Coronary artery (tissue), 2 donors: ENCODE measurements around the gene SLC23A2.

ENCODE experiments used
- DNase-seq: peaks from one replicate; pipeline ENCODE4 v3.0.0-alpha.2; 2017; ENCODE audit warnings: low spot score
- H3K27ac ChIP-seq, 2 donors: fragments of 200-600 bp; sonication (generic); one replicate each; pipeline ENCODE4 v1.5.1; 2016 to 2019
- H3K4me3 ChIP-seq: fragments of 200-600 bp; sonication (generic); 2 replicates; pipeline ENCODE4 v1.5.1; 2016; ENCODE audit warnings: mild to moderate bottlenecking, moderate library complexity
- CTCF ChIP-seq: fragments of 200-600 bp; sonication (generic); IDR thresholded peaks from one replicate; pipeline ENCODE4 v1.5.1; 2019; ENCODE audit warnings: antibody characterized with exemption

The SLC23A2 gene

DNA sequence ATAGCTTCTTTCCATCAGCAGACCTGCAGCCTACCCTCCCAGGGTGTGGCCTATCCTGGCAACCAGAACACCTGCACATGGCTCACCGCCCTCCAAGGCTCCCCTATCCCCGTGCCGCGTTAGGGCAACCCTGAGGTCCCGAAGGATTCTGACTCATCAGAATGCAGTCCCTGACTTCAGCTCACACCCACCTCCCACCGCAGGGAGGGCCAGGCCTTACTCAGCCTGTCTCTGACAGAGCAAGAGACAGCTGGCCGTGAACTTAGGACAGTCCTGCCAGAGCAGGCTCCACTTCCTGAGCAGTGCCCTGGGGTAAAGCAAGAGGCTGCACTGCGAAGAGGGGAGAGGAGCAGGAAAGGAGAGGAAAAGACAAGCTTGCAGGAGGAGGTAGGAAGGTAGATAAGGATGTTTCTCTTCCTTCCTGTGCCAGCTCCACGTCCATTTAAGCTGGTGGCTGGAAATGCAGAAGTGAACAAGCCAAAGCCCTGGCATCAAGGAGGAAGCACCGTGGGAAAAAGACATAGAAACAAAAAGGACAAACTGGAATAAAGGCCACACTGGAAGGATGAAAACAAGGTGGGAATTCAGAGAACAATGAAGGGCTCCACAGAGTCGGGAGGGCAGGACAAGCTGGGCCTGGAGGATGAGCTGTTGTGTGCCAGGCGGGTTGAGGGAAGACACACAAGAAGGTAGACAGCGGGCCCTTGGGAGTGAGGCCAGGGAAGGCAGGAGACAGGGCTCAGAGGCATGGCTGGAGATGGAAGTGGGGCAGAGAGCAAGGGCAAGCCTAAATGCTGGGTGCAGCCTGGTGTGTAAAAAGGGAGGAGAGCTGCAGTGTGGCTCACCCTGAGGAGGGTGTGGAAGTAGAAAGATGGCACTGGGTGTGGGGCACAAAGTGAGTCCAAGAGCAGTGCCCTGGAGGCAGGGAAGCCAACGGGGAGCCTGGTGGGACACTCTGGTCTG lies 102.7 kb downstream of the SLC23A2 start:
- peak overlapping the region in 1 of 2 donors; percentile 20 for H3K27ac ChIP-seq
- DNase-seq: peak; percentile 79

DNA sequence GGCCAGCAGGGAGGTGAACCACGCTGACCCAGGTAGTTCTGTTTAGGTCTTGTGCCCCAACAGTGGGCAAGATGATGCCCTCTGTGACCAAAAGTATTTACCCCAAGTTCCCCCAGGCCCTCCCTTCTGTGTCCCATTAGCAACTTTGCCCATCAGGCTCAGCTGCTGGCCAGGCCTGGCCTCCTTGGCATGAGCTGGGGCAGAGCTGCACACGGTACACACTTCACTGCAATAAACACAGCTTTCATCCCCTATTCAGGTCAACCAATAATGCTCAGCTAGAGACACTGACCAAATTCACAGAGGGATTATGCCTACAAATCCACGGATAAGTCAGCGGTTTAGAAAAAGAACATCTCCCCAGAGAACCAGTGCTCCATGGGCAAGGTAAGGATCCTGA lies 103.7 kb downstream of the SLC23A2 start:
- TF ChIP-seq CTCF: no peak
- no peak overlapping the region for H3K4me3 ChIP-seq
- DNase-seq: no peak
- H3K27ac ChIP-seq: no peak overlapping the region

More for the DNA sequence above, 102.7 kb downstream of the SLC23A2 start:
- TF ChIP-seq CTCF: no peak
- H3K4me3 ChIP-seq: no peak overlapping the region

GRCh38 chr20:4896971-4897497 lies 104.3 kb downstream of the SLC23A2 start:
- no peak overlapping the region for H3K4me3 ChIP-seq
- DNase-seq: peak; percentile 49
- TF ChIP-seq CTCF: no peak
- H3K27ac ChIP-seq: no peak overlapping the region

GRCh38 chr20:4896119-4896702 lies 105.1 kb downstream of the SLC23A2 start:
- Histone ChIP-seq H3K4me3 (no peak overlapping the region), H3K27ac (no peak overlapping the region)
- DNase-seq: peak; percentile 57
- TF ChIP-seq CTCF: no peak

DNA sequence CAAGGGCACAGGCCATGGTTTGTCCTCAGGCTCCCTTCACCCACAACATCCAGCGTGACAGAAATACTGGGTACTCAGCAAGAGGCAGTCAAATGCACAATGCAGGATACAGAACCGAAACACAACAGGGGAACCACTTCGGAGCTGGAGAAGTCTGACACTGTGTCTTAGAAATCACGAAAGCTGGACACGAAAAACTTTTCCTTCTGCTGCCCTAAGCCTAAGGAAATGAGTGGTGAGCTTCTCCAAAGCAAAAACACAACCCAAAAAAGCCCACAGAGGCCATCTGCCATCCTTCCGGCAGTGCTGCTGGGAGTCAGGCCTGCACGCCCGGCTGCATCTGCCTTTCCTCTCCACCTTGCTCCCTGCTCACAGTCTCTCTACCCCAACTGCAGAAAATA lies 106.3 kb downstream of the SLC23A2 start:
- peak; percentile 21 for DNase-seq
- TF ChIP-seq CTCF: no peak
- Histone ChIP-seq H3K27ac (no peak overlapping the region), H3K4me3 (no peak overlapping the region)

DNA sequence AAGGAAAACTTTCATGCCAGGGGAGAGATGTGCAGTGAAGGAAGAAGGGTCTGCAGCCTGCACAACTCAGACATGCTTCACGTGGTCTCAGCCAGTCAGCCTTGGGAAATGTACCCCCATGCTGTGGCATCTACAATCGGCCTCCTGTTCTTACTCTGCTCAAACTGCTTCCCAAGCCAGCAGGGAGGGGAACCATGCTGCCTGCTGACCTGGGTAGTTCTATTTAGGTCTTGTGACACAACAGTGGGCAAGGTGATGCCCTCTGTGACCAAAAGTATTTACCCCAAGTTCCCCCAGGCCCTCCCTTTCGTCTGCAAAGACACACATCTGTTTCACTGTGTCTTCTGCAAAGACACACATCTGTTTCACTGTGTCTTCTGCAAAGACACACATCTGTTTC lies 106.9 kb downstream of the SLC23A2 start:
- DNase-seq: peak; percentile 52
- H3K27ac ChIP-seq: no peak overlapping the region
- TF ChIP-seq CTCF: no peak
- no peak overlapping the region for H3K4me3 ChIP-seq
